ENCODE data around the gene OR14A16. TPM values are rescaled to one million over a fixed set of nuclear protein-coding genes. Genes with fewer than 3 reads are reported as not detected.

The OR14A16 gene
- total RNA-seq, 4 donors from 2014 or later: not detected

DNA sequence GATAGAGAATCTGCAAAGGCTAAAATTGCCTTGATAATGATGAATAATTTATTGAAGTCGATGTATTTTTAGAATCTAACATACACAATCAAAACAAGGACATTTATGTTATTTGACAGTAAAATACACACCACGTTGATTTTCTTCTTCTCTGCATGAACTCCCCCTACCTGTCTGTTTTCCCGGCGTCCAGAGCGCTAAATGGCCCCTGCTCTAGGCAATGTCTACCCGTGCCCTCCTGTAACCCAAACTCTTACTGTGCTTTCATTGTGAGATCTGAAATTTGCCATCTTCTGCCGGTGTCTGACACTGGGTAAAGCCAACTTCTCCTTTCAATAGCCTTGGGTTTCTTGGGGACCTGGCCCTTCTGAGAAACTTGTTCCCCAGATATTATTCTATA lies 24.4 kb upstream of the OR14A16 start:
- H3K4me3 ChIP-seq: no peak overlapping the region
- no peak for DNase-seq (ENCODE audit: low spot score in 2 of 2)
- no peaks in the 10 kb centered on the region for H3K36me3 ChIP-seq
- H3K27me3 ChIP-seq: no peaks in the 10 kb centered on the region
- H3K4me1 ChIP-seq: no peaks in the 10 kb centered on the region
- no peak overlapping the region for H3K27ac ChIP-seq
- no peaks in the 10 kb centered on the region for H3K9me3 ChIP-seq
- WGBS, 2 donors: 85 to 92% methylated on average over 7 of the region's 7 CpGs
- TF ChIP-seq POLR2A (IDR thresholded peaks at IDR 0.05) (no peak), EP300 (IDR thresholded peaks at IDR 0.05) (no peak), CTCF (IDR thresholded peaks at IDR 0.05) (no peak)

- DNase-seq (ENCODE audit: low spot score in 2 of 2): no peak
- no peaks in the 10 kb centered on the region for H3K36me3 ChIP-seq
- 82 to 89% methylated on average over 5 of the region's 5 CpGs for WGBS, 2 donors
- H3K4me1 ChIP-seq: no peaks in the 10 kb centered on the region
- TF ChIP-seq POLR2A (IDR thresholded peaks at IDR 0.05) (no peak), CTCF (IDR thresholded peaks at IDR 0.05) (no peak), EP300 (IDR thresholded peaks at IDR 0.05) (no peak)
- H3K9me3 ChIP-seq: no peaks in the 10 kb centered on the region
- no peaks in the 10 kb centered on the region for H3K27me3 ChIP-seq
- no peak overlapping the region for H3K4me3 ChIP-seq
- no peak overlapping the region for H3K27ac ChIP-seq
Observed at GRCh38 chr1:247845693-247846017, 21.7 kb upstream of the OR14A16 start.

DNA sequence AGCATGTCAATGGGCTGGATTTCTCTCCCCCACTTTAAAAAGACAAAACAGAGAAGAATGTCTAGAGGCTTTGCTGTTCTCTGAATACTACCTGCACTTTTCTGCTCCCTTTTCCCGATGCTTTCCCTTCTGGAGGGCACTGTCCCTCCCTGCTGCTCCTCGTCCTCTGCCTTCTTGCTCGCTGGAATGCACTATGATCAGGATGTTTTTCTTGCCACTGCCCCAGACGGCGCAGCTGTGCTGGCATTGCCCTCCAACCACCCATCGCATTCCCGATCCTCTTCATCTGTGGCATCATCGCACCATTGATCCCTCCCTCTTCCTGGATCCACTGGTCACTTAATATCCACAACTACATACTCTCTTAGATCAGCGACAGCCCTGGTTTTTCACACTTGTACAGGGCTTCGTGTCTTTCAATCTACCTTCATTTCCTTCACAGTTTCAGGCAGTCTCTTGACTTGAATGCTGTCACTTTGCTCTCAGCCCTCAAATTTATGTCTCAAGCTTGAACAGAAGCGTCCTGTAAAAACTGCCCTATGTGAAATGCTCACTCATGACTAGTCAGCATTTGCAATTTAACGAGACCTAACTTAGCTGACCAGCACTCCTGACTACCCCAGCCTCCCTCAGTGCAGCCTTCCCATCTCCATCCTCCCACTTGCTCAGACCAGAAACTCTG lies 21.2 kb upstream of the OR14A16 start:
- TF ChIP-seq EP300 (IDR thresholded peaks at IDR 0.05) (no peak), POLR2A (IDR thresholded peaks at IDR 0.05) (no peak), CTCF (IDR thresholded peaks at IDR 0.05) (no peak)
- Histone ChIP-seq H3K36me3 (no peaks in the 10 kb centered on the region), H3K27ac (no peak overlapping the region), H3K9me3 (no peaks in the 10 kb centered on the region), H3K27me3 (no peaks in the 10 kb centered on the region), H3K4me1 (no peaks in the 10 kb centered on the region), H3K4me3 (no peak overlapping the region)
- WGBS, 2 donors: 58 to 61% methylated on average over 12 of the region's 12 CpGs
- no peak for DNase-seq (ENCODE audit: low spot score in 2 of 2)

DNA sequence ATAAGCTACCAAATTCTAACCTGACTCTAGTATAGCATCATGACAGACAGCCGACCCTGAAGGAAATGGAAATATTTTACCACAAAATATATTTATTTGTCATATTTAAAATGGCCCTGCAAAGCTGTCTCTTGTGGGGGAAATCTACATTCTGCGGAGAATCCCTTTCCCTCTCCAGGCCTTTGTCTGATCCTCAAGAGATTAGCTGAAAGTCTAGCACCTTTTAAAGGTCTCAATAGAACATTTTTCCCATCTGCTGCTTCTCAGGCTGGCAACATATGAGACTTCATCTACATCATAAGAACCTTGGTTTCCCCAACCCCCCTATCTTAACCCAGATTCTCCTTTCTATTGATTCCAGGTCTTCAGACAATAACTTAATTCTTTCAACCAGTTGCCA lies 19.5 kb upstream of the OR14A16 start:
- TF ChIP-seq CTCF (IDR thresholded peaks at IDR 0.05) (no peak), EP300 (IDR thresholded peaks at IDR 0.05) (no peak), POLR2A (IDR thresholded peaks at IDR 0.05) (no peak)
- Histone ChIP-seq H3K36me3 (no peaks in the 10 kb centered on the region), H3K4me3 (no peak overlapping the region), H3K27me3 (no peaks in the 10 kb centered on the region), H3K9me3 (no peaks in the 10 kb centered on the region), H3K4me1 (no peaks in the 10 kb centered on the region), H3K27ac (no peak overlapping the region)
- 43 to 49% methylated on average over 2 of the region's 2 CpGs for WGBS, 2 donors
- DNase-seq (ENCODE audit: low spot score in 2 of 2): no peak

DNA sequence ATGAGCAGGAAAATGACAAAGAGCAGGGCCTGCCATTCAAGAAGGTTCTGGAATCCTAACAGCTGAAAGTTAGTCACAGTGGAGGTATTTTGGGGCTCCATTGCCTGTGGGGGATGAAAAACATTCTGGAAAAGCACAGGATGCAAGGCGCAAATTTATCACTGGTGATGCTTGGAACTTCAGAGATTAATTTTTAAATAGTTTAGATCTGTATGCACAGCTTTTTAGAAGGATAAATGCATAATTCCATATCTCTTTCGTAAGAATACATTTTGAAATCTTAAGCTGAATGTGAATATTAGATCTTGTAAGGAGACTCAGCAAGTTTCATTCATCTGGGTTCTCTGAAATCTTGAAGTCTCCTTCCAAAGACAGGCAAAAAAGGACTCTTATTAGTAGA lies 17.9 kb upstream of the OR14A16 start, which contains the start of gene OR11L1:
TSS of gene OR11L1 (minus strand) at position 101 of the 400 bp plus-strand sequence. CDS start at position 101, 0 bp downstream.
- 90 to 95% methylated on average over 2 of the region's 2 CpGs for whole genome bisulfite sequencing, 2 donors
- H3K4me1 ChIP-seq: no peaks in the 10 kb centered on the region
- H3K36me3 ChIP-seq: no peaks in the 10 kb centered on the region
- DNase-seq (ENCODE audit: low spot score in 2 of 2): no peak
- no peak within 1 kb of the TSS for H3K27ac ChIP-seq
- TF ChIP-seq CTCF (IDR thresholded peaks at IDR 0.05) (no peak), POLR2A (IDR thresholded peaks at IDR 0.05) (no peak), EP300 (IDR thresholded peaks at IDR 0.05) (no peak)
- no peak within 1 kb of the TSS for H3K4me3 ChIP-seq
- H3K9me3 ChIP-seq: no peaks in the 10 kb centered on the region
- no peaks in the 10 kb centered on the region for H3K27me3 ChIP-seq
